ENCODE measurements around the gene UGT2A2.

The UGT2A2 gene

GRCh38 chr4:69589884-69590283, 49.6 kb downstream of the UGT2A2 start:
- no peak for TF ChIP-seq CTCF (conservative IDR thresholded peaks at IDR 0.05; ENCODE audit: low read depth)
- no peak overlapping the region for H3K27ac ChIP-seq
- POLR2A ChIA-PET (ENCODE audit: low non-redundant PET): no interaction called here
- no peak for DNase-seq (ENCODE audit: low spot score)
- CTCF ChIA-PET: no interaction called here

DNA sequence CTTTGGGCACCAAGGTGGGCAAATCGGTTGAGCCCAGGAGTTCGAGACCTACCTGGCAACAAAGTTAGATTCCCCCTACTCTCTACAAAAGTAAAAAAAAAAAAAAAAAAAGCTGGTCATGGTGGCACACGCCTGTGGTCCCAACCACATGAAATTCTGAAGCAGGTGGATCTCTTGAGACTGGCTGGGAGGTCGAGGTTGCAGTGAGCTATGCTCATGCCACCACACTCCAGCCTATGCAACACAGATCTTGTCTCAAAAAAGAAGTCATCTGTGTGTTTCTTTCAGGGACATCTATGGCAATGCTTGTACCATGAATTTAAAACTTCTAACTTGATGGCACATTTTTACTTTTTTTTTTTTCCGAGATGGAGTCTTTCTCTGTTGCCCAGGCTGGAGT, 55.3 kb downstream of the UGT2A2 start:
- no peak for DNase-seq (ENCODE audit: low spot score)
- POLR2A ChIA-PET (ENCODE audit: low non-redundant PET): no interaction called here
- TF ChIP-seq CTCF (conservative IDR thresholded peaks at IDR 0.05; ENCODE audit: low read depth): no peak
- CTCF ChIA-PET: interaction anchor here (0.6 kb wide), 1 partner anchor 261 kb away, joined by 3 read pairs; no protein-coding TSS in a partner anchor
- H3K27ac ChIP-seq: no peak overlapping the region

DNA sequence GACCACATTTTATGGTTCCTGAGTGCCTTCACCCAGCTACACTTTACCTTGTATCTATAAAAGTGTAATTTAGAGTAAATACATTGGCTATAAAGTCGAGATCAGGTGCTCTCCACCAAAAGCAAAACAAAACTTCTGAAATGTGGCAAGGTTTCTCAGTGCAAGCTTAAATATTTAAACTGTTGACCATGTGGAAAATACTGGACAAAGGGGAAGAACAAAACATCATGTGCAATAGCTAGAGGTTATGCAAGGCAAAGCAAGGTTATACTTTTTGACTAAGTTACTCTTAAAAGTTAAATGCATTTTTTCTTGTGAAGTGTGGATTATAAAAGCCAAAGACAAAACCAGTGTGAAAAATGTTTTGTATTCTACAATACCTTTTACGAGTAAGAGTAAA, 55.9 kb downstream of the UGT2A2 start:
- ChIA-PET POLR2A (ENCODE audit: low non-redundant PET) (no interaction called here), CTCF (no interaction called here)
- no peak for DNase-seq (ENCODE audit: low spot score)
- H3K27ac ChIP-seq: no peak overlapping the region
- no peak for TF ChIP-seq CTCF (conservative IDR thresholded peaks at IDR 0.05; ENCODE audit: low read depth)

DNA sequence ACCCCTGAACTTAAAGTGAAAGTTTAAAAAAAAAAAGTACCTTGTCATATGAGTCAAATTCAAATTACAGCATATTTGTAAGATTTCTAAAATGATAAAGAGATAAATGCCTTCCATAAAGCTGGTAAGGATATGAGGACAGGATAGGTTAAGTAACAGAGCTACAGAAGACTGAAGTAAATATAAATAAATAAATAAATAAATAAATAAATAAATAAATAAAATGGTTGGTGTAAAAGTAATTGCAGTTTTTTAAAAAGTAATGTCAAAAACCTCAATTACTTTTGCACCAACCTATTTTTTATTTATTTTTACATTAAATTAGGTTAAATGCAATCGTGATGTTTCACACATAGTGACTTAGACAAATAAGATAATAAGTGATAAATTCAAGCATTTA, 62.2 kb downstream of the UGT2A2 start:
- ChIA-PET POLR2A (ENCODE audit: low non-redundant PET) (no interaction called here), CTCF (no interaction called here)
- no peak for DNase-seq (ENCODE audit: low spot score)
- H3K27ac ChIP-seq: no peak overlapping the region
- TF ChIP-seq CTCF (conservative IDR thresholded peaks at IDR 0.05; ENCODE audit: low read depth): no peak

DNA sequence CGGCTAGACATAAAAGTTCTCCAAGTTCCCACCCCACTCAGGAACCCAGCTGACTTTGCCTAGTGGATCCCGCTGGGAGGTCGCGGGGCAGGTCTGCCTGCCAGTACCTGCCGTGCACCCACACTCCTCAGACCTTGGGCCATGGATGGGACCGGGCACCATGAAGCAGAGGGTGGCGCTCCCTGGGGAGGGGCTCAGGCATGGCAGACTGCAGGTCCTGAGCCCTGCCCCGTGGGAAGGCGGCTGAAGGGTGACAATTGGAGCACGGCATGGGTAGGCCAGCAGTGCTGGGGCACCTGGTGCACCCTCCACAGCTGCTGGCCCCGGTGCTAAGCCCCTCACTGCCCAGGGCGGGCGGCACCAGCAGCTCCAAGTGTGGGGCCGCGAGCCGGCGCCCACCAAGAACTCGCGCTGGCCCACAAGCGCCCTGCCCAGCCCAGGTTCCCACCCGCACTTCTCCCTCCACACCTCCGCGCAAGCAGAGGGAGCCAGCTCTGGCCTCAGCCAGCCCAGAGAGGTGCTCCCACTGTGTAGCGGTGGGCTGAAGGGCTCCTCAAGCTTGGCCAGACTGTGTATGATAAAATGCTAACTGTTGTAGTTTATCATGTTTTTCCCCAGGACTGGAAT, 63.1 kb downstream of the UGT2A2 start:
- ChIA-PET CTCF (no interaction called here), POLR2A (ENCODE audit: low non-redundant PET) (no interaction called here)
- TF ChIP-seq CTCF (conservative IDR thresholded peaks at IDR 0.05; ENCODE audit: low read depth): no peak
- H3K27ac ChIP-seq: no peak overlapping the region
- DNase-seq (ENCODE audit: low spot score): no peak

- no peak for DNase-seq (ENCODE audit: low spot score)
- ChIA-PET POLR2A (ENCODE audit: low non-redundant PET) (no interaction called here), CTCF (no interaction called here)
- no peak for TF ChIP-seq CTCF (conservative IDR thresholded peaks at IDR 0.05; ENCODE audit: low read depth)
- H3K27ac ChIP-seq: no peak overlapping the region
Observed at GRCh38 chr4:69568787-69569186, 70.7 kb downstream of the UGT2A2 start.

All from RWPE1 (cell line).